ENCODE measurements around the gene SMIM8. TPM values are rescaled to one million over a fixed set of nuclear protein-coding genes. Genes with fewer than 3 reads are reported as not detected.

The SMIM8 gene
- total and polyA plus RNA-seq, 4 donors, result 2.3 to 6.1 (median 5.2) TPM

DNA sequence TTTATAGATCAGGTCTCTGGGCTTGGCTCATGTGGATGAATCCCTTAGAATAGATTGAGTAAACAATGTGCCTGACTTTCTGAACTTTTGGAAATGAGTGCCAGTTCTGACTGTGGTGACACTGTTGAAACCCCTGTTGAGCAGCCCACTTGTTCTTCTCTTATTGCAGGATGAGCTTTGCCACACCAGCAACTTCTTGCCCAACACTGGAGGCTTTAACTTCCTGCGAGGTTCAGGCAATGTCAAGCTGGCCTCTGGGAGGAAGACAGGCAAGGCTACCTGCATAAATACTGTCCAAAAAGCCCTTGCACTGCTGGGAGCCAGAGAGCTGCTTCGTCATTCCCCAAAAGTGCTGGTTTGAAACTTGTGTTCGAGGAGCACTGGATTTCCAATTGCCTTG lies 32.8 kb upstream of the SMIM8 start:
- H3K9me3 ChIP-seq (ENCODE audit: control insufficient read depth in 4 of 4, low read length in 3 of 4), result no peaks in the 10 kb centered on the region
- no peaks in the 10 kb centered on the region for H3K4me1 ChIP-seq (ENCODE audit: control insufficient read depth in 4 of 4, insufficient read depth in 4 of 4, low read length in 3 of 4)
- H3K27me3 ChIP-seq (ENCODE audit: control insufficient read depth in 4 of 4, insufficient read depth in 4 of 4, low read length in 3 of 4), result no peaks in the 10 kb centered on the region
- TF ChIP-seq RXRA (IDR thresholded peaks at IDR 0.05) (no peak), GABPA (IDR thresholded peaks at IDR 0.05 in 1 of 2, conservative IDR thresholded peaks at IDR 0.05 in 1 of 2) (no peak), FOXA1 (IDR thresholded peaks at IDR 0.05) (no peak), REST (IDR thresholded peaks at IDR 0.05) (no peak), YY1 (IDR thresholded peaks at IDR 0.05) (no peak), HNF4A (conservative IDR thresholded peaks at IDR 0.05) (no peak), TAF1 (conservative IDR thresholded peaks at IDR 0.05) (no peak), EGR1 (IDR thresholded peaks at IDR 0.05; ENCODE audit: low read depth in 2 of 2) (no peak)
- TF ChIP-seq, protein P1, sequence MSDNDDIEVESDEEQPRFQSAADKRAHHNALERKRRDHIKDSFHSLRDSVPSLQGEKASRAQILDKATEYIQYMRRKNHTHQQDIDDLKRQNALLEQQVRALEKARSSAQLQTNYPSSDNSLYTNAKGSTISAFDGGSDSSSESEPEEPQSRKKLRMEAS (IDR thresholded peaks at IDR 0.05), result no peak
- TF ChIP-seq, protein P2, sequence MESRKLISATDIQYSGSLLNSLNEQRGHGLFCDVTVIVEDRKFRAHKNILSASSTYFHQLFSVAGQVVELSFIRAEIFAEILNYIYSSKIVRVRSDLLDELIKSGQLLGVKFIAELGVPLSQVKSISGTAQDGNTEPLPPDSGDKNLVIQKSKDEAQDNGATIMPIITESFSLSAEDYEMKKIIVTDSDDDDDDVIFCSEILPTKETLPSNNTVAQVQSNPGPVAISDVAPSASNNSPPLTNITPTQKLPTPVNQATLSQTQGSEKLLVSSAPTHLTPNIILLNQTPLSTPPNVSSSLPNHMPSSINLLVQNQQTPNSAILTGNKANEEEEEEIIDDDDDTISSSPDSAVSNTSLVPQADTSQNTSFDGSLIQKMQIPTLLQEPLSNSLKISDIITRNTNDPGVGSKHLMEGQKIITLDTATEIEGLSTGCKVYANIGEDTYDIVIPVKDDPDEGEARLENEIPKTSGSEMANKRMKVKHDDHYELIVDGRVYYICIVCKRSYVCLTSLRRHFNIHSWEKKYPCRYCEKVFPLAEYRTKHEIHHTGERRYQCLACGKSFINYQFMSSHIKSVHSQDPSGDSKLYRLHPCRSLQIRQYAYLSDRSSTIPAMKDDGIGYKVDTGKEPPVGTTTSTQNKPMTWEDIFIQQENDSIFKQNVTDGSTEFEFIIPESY (IDR thresholded peaks at IDR 0.05), result no peak
- TF ChIP-seq, protein P3, sequence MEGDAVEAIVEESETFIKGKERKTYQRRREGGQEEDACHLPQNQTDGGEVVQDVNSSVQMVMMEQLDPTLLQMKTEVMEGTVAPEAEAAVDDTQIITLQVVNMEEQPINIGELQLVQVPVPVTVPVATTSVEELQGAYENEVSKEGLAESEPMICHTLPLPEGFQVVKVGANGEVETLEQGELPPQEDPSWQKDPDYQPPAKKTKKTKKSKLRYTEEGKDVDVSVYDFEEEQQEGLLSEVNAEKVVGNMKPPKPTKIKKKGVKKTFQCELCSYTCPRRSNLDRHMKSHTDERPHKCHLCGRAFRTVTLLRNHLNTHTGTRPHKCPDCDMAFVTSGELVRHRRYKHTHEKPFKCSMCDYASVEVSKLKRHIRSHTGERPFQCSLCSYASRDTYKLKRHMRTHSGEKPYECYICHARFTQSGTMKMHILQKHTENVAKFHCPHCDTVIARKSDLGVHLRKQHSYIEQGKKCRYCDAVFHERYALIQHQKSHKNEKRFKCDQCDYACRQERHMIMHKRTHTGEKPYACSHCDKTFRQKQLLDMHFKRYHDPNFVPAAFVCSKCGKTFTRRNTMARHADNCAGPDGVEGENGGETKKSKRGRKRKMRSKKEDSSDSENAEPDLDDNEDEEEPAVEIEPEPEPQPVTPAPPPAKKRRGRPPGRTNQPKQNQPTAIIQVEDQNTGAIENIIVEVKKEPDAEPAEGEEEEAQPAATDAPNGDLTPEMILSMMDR (IDR thresholded peaks at IDR 0.05; ENCODE audit: low read depth, low read length, missing input control), result no peak
- H3K36me3 ChIP-seq (ENCODE audit: control insufficient read depth in 4 of 4, insufficient read depth in 3 of 4, low read depth in 1 of 4, low read length in 3 of 4), result no peaks in the 10 kb centered on the region
- no peak overlapping the region for H3K9ac ChIP-seq (ENCODE audit: low read depth in 1 of 2, low read length in 2 of 2)
- no peak for DNase-seq (ENCODE audit: low spot score)
- 82% methylated on average over 3 of the region's 3 CpGs for WGBS
- no peak overlapping the region for H3K4me3 ChIP-seq (ENCODE audit: low read depth in 1 of 3, low read length in 3 of 3)
- H3K27ac ChIP-seq (ENCODE audit: low read depth in 1 of 2, low read length in 2 of 2), result no peak overlapping the region

DNA sequence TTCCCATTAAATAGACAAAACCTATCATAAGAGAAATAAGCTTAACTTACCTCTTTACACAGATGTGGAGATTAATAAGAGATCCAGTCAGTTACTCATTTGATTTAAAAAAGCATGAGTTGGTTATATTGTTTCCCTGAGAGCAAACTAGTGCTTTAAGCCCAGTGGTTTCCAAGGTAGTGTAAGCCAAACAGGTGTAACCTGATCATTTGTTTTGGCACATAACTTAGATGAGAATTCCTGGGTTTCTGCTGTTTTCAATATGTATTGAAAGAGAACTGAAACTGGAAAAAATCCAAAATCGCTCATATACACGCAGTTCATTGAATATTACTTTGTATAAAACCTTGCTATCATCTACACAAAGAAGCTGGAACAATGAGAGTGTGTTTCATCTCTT lies 30.5 kb upstream of the SMIM8 start:
- Histone ChIP-seq H3K9me3 (ENCODE audit: control insufficient read depth in 4 of 4, low read length in 3 of 4) (no peaks in the 10 kb centered on the region), H3K27me3 (ENCODE audit: control insufficient read depth in 4 of 4, insufficient read depth in 4 of 4, low read length in 3 of 4) (no peaks in the 10 kb centered on the region), H3K4me1 (ENCODE audit: control insufficient read depth in 4 of 4, insufficient read depth in 4 of 4, low read length in 3 of 4) (no peaks in the 10 kb centered on the region), H3K4me3 (ENCODE audit: low read depth in 1 of 3, low read length in 3 of 3) (no peak overlapping the region), H3K9ac (ENCODE audit: low read depth in 1 of 2, low read length in 2 of 2) (no peak overlapping the region), H3K36me3 (ENCODE audit: control insufficient read depth in 4 of 4, insufficient read depth in 3 of 4, low read depth in 1 of 4, low read length in 3 of 4) (no peaks in the 10 kb centered on the region), H3K27ac (ENCODE audit: low read depth in 1 of 2, low read length in 2 of 2) (no peak overlapping the region)
- no peak for DNase-seq (ENCODE audit: low spot score)
- 86% methylated on average over 2 of the region's 2 CpGs for WGBS
- no peak for TF ChIP-seq TAF1 (conservative IDR thresholded peaks at IDR 0.05)
- no peak for TF ChIP-seq REST (IDR thresholded peaks at IDR 0.05)
- no peak for TF ChIP-seq FOXA2 (IDR thresholded peaks at IDR 0.05)
- TF ChIP-seq FOXA1 (IDR thresholded peaks at IDR 0.05), result no peak
- no peak for TF ChIP-seq RAD21 (IDR thresholded peaks at IDR 0.05)
- TF ChIP-seq EGR1 (IDR thresholded peaks at IDR 0.05; ENCODE audit: low read depth in 2 of 2), result no peak
- TF ChIP-seq, protein P1 (IDR thresholded peaks at IDR 0.05), result no peak
- TF ChIP-seq, protein P3 (IDR thresholded peaks at IDR 0.05; ENCODE audit: low read depth, low read length, missing input control), result no peak
- no peak for TF ChIP-seq HNF4G (IDR thresholded peaks at IDR 0.05)
- TF ChIP-seq YY1 (IDR thresholded peaks at IDR 0.05), result no peak
- TF ChIP-seq JUND (IDR thresholded peaks at IDR 0.05), result no peak
- no peak for TF ChIP-seq SP1 (IDR thresholded peaks at IDR 0.05)
- no peak for TF ChIP-seq HNF4A (conservative IDR thresholded peaks at IDR 0.05)
- no peak for TF ChIP-seq NR2F2 (IDR thresholded peaks at IDR 0.05)
- no peak for TF ChIP-seq RXRA (IDR thresholded peaks at IDR 0.05)
- no peak for TF ChIP-seq GABPA (IDR thresholded peaks at IDR 0.05 in 1 of 2, conservative IDR thresholded peaks at IDR 0.05 in 1 of 2)

All from liver (tissue), 9 donors.